CD14-positive monocyte (primary cell): Measurements from ENCODE around the gene CLASP1. TPM values are rescaled to one million over a fixed set of nuclear protein-coding genes. Genes with fewer than 3 reads are reported as not detected.

ENCODE experiments used
- DNase-seq, 3 donors: peaks; one replicate each; pipeline ENCODE4 v3.0.0-alpha.2; 2011 to 2022
- H2AFZ ChIP-seq: 2 replicates; pipeline ENCODE4 v1.6.0; 2012; ENCODE audit warnings: mild to moderate bottlenecking, low read depth, low read length, inconsistent platforms; ENCODE audit not compliant: insufficient read depth, poor library complexity, severe bottlenecking
- H3K27ac ChIP-seq, 2 donors: 1 replicate in 1 of 2; 2 replicates in 1 of 2; pipeline ENCODE4 v1.5.1; 2012 to 2013; ENCODE audit warnings: low read length in 2 of 2, control low read depth in 1 of 2, inconsistent platforms in 1 of 2, low read depth in 1 of 2, mild to moderate bottlenecking in 1 of 2
- H3K27me3 ChIP-seq, 2 donors: one replicate each; pipeline versions ENCODE4 v1.6.0 to v1.6.1; 2011 to 2013; ENCODE audit warnings: low read length in 2 of 2; ENCODE audit not compliant: control insufficient read depth in 2 of 2, insufficient read depth in 2 of 2
- H3K36me3 ChIP-seq, 2 donors: replicated peaks in 1 of 2; 1 replicate in 1 of 2; 2 replicates in 1 of 2; pipeline versions ENCODE4 v1.5.1 to v1.6.1; 2012 to 2013; ENCODE audit warnings: low read length in 2 of 2, control low read depth in 1 of 2, inconsistent platforms in 1 of 2, mild to moderate bottlenecking in 1 of 2; ENCODE audit not compliant: insufficient read depth in 2 of 2, control insufficient read depth in 1 of 2
- H3K4me1 ChIP-seq, 2 donors: 1 replicate in 1 of 2; 2 replicates in 1 of 2; pipeline versions ENCODE4 v1.5.1 to v1.6.1; 2012 to 2013; ENCODE audit warnings: low read length in 2 of 2, control low read depth in 1 of 2, inconsistent platforms in 1 of 2, mild to moderate bottlenecking in 1 of 2, moderate library complexity in 1 of 2; ENCODE audit not compliant: insufficient read depth in 2 of 2, control insufficient read depth in 1 of 2
- H3K4me2 ChIP-seq: replicated peaks from 2 replicates; pipeline ENCODE3; 2012; ENCODE audit warnings: low read length, moderate library complexity, mild to moderate bottlenecking; ENCODE audit not compliant: poor library complexity, severe bottlenecking; ENCODE audit errors: extremely low read depth
- H3K4me3 ChIP-seq, 3 experiments: fragments of 200-600 bp in 1 of 3; sonication (generic) in 1 of 3; replicated peaks in 1 of 3; 1 replicate in 2 of 3; 2 replicates in 1 of 3; pipeline ENCODE4 v1.5.1; 2011 to 2013; ENCODE audit warnings: low read length in 3 of 3, mild to moderate bottlenecking in 3 of 3, control low read depth in 2 of 3, low read depth in 2 of 3, inconsistent platforms in 1 of 3, moderate library complexity in 1 of 3
- H3K79me2 ChIP-seq: 2 replicates; pipeline ENCODE4 v1.6.0; 2012; ENCODE audit warnings: mild to moderate bottlenecking, control low read depth, inconsistent platforms, low read length, moderate library complexity; ENCODE audit not compliant: insufficient read depth
- H3K9ac ChIP-seq: 2 replicates; pipeline ENCODE4 v1.6.0; 2017; ENCODE audit warnings: low read length, mild to moderate bottlenecking; ENCODE audit not compliant: insufficient read depth, poor library complexity, severe bottlenecking
- H3K9me3 ChIP-seq, 2 donors: replicated peaks in 1 of 2; 1 replicate in 1 of 2; 2 replicates in 1 of 2; pipeline versions ENCODE4 v1.5.1 to v1.6.1; 2012 to 2013; ENCODE audit warnings: low read length in 2 of 2, control low read depth in 1 of 2; ENCODE audit not compliant: control insufficient read depth in 1 of 2, insufficient read depth in 1 of 2
- H4K20me1 ChIP-seq: 2 replicates; pipeline ENCODE4 v1.6.0; 2012; ENCODE audit warnings: mild to moderate bottlenecking, low read length, control low read depth, moderate library complexity; ENCODE audit not compliant: insufficient read depth
- H3K27ac Mint-ChIP-seq, 7 donors: one replicate each; pipeline ENCODE4 v1.8.0; 2020; ENCODE audit warnings: mild to moderate bottlenecking in 7 of 7, mixed read lengths in 7 of 7, moderate library complexity in 6 of 7, inconsistent platforms in 2 of 7
- H3K27me3 Mint-ChIP-seq, 3 donors: one replicate each; pipeline ENCODE4 v1.8.0; 2021 to 2022; ENCODE audit warnings: low read depth in 3 of 3, mild to moderate bottlenecking in 3 of 3, mixed read lengths in 3 of 3, moderate library complexity in 3 of 3, inconsistent platforms in 1 of 3
- H3K36me3 Mint-ChIP-seq, 2 donors: one replicate each; pipeline ENCODE4 v1.8.0; 2020; ENCODE audit warnings: mixed read lengths in 2 of 2, inconsistent platforms in 1 of 2, mild to moderate bottlenecking in 1 of 2
- H3K4me1 Mint-ChIP-seq: one replicate; pipeline ENCODE4 v1.8.0; 2020; ENCODE audit warnings: mild to moderate bottlenecking, mixed read lengths
- H3K4me3 Mint-ChIP-seq, 2 donors: one replicate each; pipeline ENCODE4 v1.8.0; 2020; ENCODE audit warnings: mild to moderate bottlenecking in 2 of 2, mixed read lengths in 2 of 2, moderate library complexity in 1 of 2
- H3K9me3 Mint-ChIP-seq, 7 donors: one replicate each; pipeline ENCODE4 v1.8.0; 2020 to 2022; ENCODE audit warnings: mixed read lengths in 7 of 7, mild to moderate bottlenecking in 6 of 7, moderate library complexity in 6 of 7, inconsistent platforms in 2 of 7
- CTCF ChIP-seq: fragments of 200-600 bp; IDR thresholded peaks from one replicate; pipeline ENCODE4 v1.8.0; 2022; ENCODE audit warnings: antibody characterized with exemption, mild to moderate bottlenecking
- WGBS: methylation state at CpG from one replicate; pipeline ENCODE4 v1.1.5; 2013; ENCODE audit warnings: missing lambda C conversion rate; ENCODE audit not compliant: insufficient coverage; 5-methylcytosine and 5-hydroxymethylcytosine counted together
- intact Hi-C, 2 donors: fragments of 100-400 bp; cut with micrococcal nuclease; formaldehyde crosslinking; loops; one replicate each; pipeline versions ENCODE4 v1.15.0 to v1.15.1; 2023
- polyA plus RNA-seq, 3 donors: library from polyadenylated mRNA; depleted of rRNA in 1 of 3; unstranded in 2 of 3; stranded (reverse) in 1 of 3; fragments of 300-500 nt in 2 of 3; fragments of >200 nt in 1 of 3; fragmentation: Illumina TruSeq in 2 of 3; gene quantifications; 1 replicate in 2 of 3; 2 replicates in 1 of 3; pipeline ENCODE4 v1.2.3, GENCODE V29; 2012 to 2021

The CLASP1 gene
- polyA plus RNA-seq, 3 donors = 4.8 to 8.1 (median 7.6) TPM

- Histone ChIP-seq H3K4me2 (no peak overlapping the region), H3K79me2 (no peaks in the 10 kb centered on the region), H3K27ac (no peak overlapping the region), H3K9ac (no peak overlapping the region), H4K20me1 (no peaks in the 10 kb centered on the region), H3K36me3 (no peaks in the 10 kb centered on the region), H3K9me3 (peaks cover 30 to 31% of the 10 kb centered on the region in 2 donors), H3K27me3 (no peaks in the 10 kb centered on the region), H3K4me1 (no peaks in the 10 kb centered on the region), H3K4me3 (no peak overlapping the region), H2AFZ (no peak overlapping the region)
- Mint-ChIP-seq H3K27me3 (peaks cover 0 to 2% (median under 1%) of the 10 kb centered on the region in 3 donors), H3K4me3 (no peak overlapping the region), H3K9me3 (peaks cover 20 to 45% (median 36%) of the 10 kb centered on the region in 7 donors), H3K4me1 (no peaks in the 10 kb centered on the region), H3K27ac (no peak overlapping the region), H3K36me3 (peaks cover 0 to 3% of the 10 kb centered on the region in 2 donors)
- 93% methylated on average over 18 of the region's 19 CpGs for WGBS
- intact Hi-C loops = no loop called here
- no peak for TF ChIP-seq CTCF
- DNase-seq = no peak
Observed at GRCh38 chr2:121686218-121686617, 37.0 kb upstream of the CLASP1 start.

- H3K36me3 Mint-ChIP-seq = peaks cover 0 to 3% of the 10 kb centered on the region in 2 donors
- H3K4me3 ChIP-seq = no peak overlapping the region
- peaks cover 38 to 52% of the 10 kb centered on the region in 2 donors for H3K9me3 ChIP-seq
- no peak overlapping the region for H3K4me3 Mint-ChIP-seq
- H3K4me1 ChIP-seq = no peaks in the 10 kb centered on the region
- no peak for TF ChIP-seq CTCF
- H2AFZ ChIP-seq = no peak overlapping the region
- H3K27me3 Mint-ChIP-seq = peaks cover 0 to 2% (median 0%) of the 10 kb centered on the region in 3 donors
- H4K20me1 ChIP-seq = no peaks in the 10 kb centered on the region
- intact Hi-C loops = no loop called here
- H3K79me2 ChIP-seq = no peaks in the 10 kb centered on the region
- no peak for DNase-seq
- no peak overlapping the region for H3K9ac ChIP-seq
- H3K27me3 ChIP-seq = no peaks in the 10 kb centered on the region
- H3K4me2 ChIP-seq = no peak overlapping the region
- 95% methylated on average over 15 of the region's 17 CpGs for WGBS
- H3K27ac ChIP-seq = no peak overlapping the region
- H3K4me1 Mint-ChIP-seq = no peaks in the 10 kb centered on the region
- H3K36me3 ChIP-seq = no peaks in the 10 kb centered on the region
- peak overlapping the region in 2 of 7 donors; percentile 18 to 46 for H3K27ac Mint-ChIP-seq
- H3K9me3 Mint-ChIP-seq = peaks cover 26 to 66% (median 48%) of the 10 kb centered on the region in 7 donors
Observed at GRCh38 chr2:121682396-121683298, 33.4 kb upstream of the CLASP1 start.
